Right lobe of liver (tissue), 4 donors: ENCODE data around the gene DMRTC2.

ENCODE experiments used
- POLR2A ChIP-seq: fragments of 450-650 bp; IDR thresholded peaks from one replicate; pipeline ENCODE4 v1.6.1; 2017; ENCODE audit warnings: antibody characterized with exemption, mild to moderate bottlenecking
- TF ChIP-seq, protein P1 (sequence below), 4 donors: fragments of 200-600 bp in 3 of 4; fragments of 450-650 bp in 1 of 4; IDR thresholded peaks; one replicate each; pipeline versions ENCODE4 v1.5.1 to v1.8.0; 2016 to 2022; ENCODE audit warnings: antibody characterized with exemption in 4 of 4, mild to moderate bottlenecking in 2 of 4
- donor health status: DM: no; HTN: no; CAD: no.
- donor health status: DM: no; HTN: no; CAD: no.
- donor health status: DM: no; HTN: yes; CAD: no.

DNA sequence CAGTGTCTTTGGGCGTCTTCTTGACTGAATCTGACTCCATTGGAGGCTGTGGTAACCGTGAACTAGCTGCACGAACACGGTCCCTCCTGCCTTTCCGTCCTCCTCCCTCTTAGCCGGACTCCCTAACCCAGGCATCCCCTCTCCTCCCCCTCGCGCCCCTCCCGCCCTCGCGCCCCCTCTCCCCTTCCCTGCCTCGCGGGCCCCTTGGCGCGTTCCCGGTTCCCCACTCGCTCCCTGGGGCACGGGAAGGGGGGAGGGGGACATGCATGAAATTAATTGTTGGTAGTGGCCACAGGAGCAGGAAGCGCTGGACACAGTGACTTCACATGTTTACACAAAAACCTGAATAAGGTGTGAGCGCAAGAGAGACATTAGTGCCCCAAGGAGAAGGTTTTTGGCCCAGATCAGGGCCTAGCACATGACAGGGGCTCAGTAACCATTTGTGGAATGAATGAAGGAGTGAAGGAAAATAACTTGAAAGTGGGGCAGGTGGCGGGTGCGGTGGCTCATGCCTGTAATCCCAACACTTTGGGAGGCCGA, 279 bp downstream of the DMRTC2 start:
- TF ChIP-seq POLR2A: no peak
- TF ChIP-seq, protein P1, sequence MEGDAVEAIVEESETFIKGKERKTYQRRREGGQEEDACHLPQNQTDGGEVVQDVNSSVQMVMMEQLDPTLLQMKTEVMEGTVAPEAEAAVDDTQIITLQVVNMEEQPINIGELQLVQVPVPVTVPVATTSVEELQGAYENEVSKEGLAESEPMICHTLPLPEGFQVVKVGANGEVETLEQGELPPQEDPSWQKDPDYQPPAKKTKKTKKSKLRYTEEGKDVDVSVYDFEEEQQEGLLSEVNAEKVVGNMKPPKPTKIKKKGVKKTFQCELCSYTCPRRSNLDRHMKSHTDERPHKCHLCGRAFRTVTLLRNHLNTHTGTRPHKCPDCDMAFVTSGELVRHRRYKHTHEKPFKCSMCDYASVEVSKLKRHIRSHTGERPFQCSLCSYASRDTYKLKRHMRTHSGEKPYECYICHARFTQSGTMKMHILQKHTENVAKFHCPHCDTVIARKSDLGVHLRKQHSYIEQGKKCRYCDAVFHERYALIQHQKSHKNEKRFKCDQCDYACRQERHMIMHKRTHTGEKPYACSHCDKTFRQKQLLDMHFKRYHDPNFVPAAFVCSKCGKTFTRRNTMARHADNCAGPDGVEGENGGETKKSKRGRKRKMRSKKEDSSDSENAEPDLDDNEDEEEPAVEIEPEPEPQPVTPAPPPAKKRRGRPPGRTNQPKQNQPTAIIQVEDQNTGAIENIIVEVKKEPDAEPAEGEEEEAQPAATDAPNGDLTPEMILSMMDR (IDR thresholded peaks at IDR 0.05): no peak
